ENCODE measurements around the gene CHMP1A. TPM values are rescaled to one million over a fixed set of nuclear protein-coding genes. Genes with fewer than 3 reads are reported as not detected.
A peak's percentile ranks its signal among the peaks of the same experiment; 100 is the strongest.
"Not testable (repeated sequence)": the region's sequence is repeated elsewhere in the genome, so short reads cannot be mapped to it uniquely, and the experiment has no call there.

Gene CHMP1A
- total RNA-seq, 1 donor from 2014 or later, result 65.3 TPM

DNA sequence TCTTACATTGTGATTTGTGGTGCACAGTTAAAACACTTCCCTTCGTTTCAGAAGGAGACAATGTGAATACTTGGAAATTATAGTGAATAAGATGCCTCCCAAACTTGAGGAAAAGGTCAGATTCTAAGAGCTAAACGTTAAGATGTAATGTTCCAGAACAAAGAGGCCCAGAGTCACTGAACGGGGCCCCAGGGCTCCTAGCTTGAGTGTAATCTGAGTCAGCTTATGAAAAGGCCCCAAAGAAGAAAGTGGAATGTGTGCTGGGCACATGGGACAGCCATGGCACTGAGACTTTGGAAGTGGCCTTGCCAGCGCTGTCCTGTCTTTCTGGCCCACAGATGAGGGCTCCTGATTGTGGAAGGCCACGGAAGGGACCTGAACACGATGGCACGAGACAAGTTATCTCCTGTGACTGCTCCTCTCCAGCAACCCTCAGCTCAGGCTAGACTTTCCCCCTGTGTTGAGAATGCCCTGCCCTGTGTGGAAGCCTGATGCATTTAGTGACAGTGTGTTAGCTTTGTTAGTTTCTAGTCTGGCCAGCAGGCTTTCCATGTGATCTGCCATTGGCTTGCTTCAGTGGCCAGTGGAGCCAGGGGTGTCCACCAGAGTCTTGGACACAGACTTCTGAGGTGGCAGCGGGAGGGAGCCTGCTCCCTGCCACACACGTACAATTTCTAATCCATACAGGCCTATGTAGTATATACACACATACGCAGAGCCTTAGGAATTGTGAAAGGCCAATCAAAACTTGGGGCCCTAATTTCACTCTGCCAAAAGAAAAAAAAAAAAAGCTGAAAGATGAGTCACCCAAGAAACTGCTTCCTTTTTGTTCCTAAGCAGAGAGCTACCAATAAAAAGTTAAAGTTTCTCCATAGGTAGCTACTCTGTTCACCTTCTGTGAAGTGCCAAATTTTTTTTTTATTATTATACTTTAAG is 13.3 kb upstream of the CHMP1A start:
- Mint-ChIP-seq H3K4me1 (ENCODE audit: low read depth) (peaks cover 5% of the 10 kb centered on the region), H3K9me3 (ENCODE audit: low read depth) (no peaks in the 10 kb centered on the region), H3K4me3 (ENCODE audit: unreplicated experiment) (no peak overlapping the region), H3K27ac (ENCODE audit: unreplicated experiment) (no peak overlapping the region), H3K36me3 (ENCODE audit: low read depth) (no peaks in the 10 kb centered on the region), H3K27me3 (ENCODE audit: low read depth) (no peaks in the 10 kb centered on the region)
- TF ChIP-seq, protein P1, sequence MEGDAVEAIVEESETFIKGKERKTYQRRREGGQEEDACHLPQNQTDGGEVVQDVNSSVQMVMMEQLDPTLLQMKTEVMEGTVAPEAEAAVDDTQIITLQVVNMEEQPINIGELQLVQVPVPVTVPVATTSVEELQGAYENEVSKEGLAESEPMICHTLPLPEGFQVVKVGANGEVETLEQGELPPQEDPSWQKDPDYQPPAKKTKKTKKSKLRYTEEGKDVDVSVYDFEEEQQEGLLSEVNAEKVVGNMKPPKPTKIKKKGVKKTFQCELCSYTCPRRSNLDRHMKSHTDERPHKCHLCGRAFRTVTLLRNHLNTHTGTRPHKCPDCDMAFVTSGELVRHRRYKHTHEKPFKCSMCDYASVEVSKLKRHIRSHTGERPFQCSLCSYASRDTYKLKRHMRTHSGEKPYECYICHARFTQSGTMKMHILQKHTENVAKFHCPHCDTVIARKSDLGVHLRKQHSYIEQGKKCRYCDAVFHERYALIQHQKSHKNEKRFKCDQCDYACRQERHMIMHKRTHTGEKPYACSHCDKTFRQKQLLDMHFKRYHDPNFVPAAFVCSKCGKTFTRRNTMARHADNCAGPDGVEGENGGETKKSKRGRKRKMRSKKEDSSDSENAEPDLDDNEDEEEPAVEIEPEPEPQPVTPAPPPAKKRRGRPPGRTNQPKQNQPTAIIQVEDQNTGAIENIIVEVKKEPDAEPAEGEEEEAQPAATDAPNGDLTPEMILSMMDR (IDR thresholded peaks at IDR 0.05), result no peak
- peak; percentile 35 for DNase-seq (ENCODE audit: low spot score)

DNA sequence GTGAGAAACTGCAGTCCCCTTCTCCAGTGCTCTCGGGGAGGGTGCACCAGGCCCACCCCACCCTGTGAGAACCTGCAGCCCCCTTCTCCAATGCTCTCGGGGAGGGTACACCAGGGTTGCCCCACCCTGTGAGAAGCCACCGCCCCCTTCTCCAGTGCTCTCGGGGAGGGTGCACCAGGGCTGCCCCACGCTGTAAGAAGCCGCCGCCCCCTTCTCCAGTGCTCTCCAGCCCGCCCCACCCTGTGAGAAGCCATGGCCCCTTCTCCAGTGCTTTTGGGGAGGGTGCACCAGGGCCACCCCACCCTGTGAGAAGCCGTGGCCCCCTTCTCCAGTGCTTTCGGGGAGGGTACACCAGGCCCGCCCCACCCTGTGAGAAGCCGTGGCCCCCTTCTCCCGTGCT is 12.2 kb upstream of the CHMP1A start:
- peaks cover 5% of the 10 kb centered on the region for H3K4me1 Mint-ChIP-seq (ENCODE audit: low read depth)
- H3K9me3 Mint-ChIP-seq (ENCODE audit: low read depth), result no peaks in the 10 kb centered on the region
- no peak overlapping the region for H3K27ac Mint-ChIP-seq (ENCODE audit: unreplicated experiment)
- H3K27me3 Mint-ChIP-seq (ENCODE audit: low read depth), result no peaks in the 10 kb centered on the region
- no peak overlapping the region for H3K4me3 Mint-ChIP-seq (ENCODE audit: unreplicated experiment)
- peak; percentile 64 for DNase-seq (ENCODE audit: low spot score)
- no peaks in the 10 kb centered on the region for H3K36me3 Mint-ChIP-seq (ENCODE audit: low read depth)
- TF ChIP-seq, protein P1 (IDR thresholded peaks at IDR 0.05), result no peak

DNA sequence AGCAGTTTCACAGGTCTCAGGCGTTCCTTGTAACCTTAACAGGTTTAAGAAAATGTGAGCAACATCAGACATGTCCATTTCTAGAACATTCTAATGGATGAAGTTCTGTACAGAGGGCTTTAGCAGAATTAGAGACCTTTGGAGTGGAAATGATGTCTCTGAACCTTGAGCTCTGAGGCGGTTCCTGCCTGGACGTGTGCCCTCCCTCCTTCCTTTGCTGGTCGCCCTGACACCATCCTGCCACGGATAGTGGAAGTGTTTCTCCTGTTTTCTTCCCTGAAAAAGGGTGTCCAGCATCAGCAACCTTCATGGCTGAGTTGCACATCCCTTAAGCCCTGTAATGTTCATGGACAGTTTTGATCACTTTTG is 11.3 kb upstream of the CHMP1A start:
- DNase-seq (ENCODE audit: low spot score), result peak; percentile 33
- TF ChIP-seq, protein P1 (IDR thresholded peaks at IDR 0.05), result no peak
- Mint-ChIP-seq H3K4me1 (ENCODE audit: low read depth) (peaks cover 5% of the 10 kb centered on the region), H3K36me3 (ENCODE audit: low read depth) (peaks cover 3% of the 10 kb centered on the region), H3K27ac (ENCODE audit: unreplicated experiment) (no peak overlapping the region), H3K9me3 (ENCODE audit: low read depth) (no peaks in the 10 kb centered on the region), H3K4me3 (ENCODE audit: unreplicated experiment) (no peak overlapping the region), H3K27me3 (ENCODE audit: low read depth) (no peaks in the 10 kb centered on the region)

DNA sequence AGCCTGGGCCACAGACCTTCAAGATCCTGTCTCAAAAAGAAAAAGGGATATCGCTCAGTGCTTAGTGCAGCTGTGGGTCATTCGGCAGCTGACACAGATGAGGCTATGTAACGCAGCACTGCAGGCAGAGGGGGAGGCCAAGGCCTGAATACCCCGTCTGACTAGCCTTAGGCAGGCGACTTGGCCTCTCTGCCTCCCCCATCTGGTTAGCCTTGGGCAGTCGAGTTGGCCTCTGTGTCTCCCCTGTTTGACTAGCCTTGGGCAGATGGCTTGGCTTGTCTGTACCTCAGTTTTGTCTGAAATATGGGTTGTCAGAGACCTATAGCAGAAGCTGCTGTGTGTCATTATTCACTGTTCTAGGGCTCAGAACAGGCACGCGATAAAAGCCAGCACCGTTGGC is 10.1 kb upstream of the CHMP1A start:
- Mint-ChIP-seq H3K36me3 (ENCODE audit: low read depth) (peaks cover 5% of the 10 kb centered on the region), H3K9me3 (ENCODE audit: low read depth) (no peaks in the 10 kb centered on the region)

DNA sequence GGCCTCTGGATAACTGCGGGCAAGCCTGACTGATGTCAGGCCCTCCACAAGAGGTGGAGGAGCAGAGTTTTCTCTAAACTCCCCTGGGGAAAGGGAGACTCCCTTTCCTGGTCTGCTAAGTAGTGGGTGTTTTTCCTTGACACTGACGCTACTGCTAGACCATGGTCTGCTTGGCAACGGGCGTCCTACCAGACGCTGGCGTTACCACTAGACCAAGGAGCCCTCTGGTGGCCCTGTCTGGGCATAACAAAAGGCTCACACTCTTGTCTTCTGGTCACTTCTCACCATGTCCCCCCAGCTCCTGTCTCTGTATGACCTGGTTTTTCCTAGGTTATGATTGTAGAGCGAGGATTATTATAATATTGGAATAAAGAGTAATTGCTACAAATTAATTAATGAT is 9.5 kb upstream of the CHMP1A start:
- peak; percentile 55 for DNase-seq (ENCODE audit: low spot score)
- not testable (repeated sequence) for H3K4me3 Mint-ChIP-seq (ENCODE audit: unreplicated experiment); H3K4me1 Mint-ChIP-seq (ENCODE audit: low read depth); H3K36me3 Mint-ChIP-seq (ENCODE audit: low read depth); H3K27me3 Mint-ChIP-seq (ENCODE audit: low read depth); H3K27ac Mint-ChIP-seq (ENCODE audit: unreplicated experiment); H3K9me3 Mint-ChIP-seq (ENCODE audit: low read depth)
- TF ChIP-seq, protein P1 (IDR thresholded peaks at IDR 0.05), result peak; percentile 72

More for the DNA sequence above, 10.1 kb upstream of the CHMP1A start:
- H3K4me3 Mint-ChIP-seq (ENCODE audit: unreplicated experiment), result no peak overlapping the region
- peaks cover 5% of the 10 kb centered on the region for H3K4me1 Mint-ChIP-seq (ENCODE audit: low read depth)
- TF ChIP-seq, protein P1 (IDR thresholded peaks at IDR 0.05), result no peak
- no peaks in the 10 kb centered on the region for H3K27me3 Mint-ChIP-seq (ENCODE audit: low read depth)
- H3K27ac Mint-ChIP-seq (ENCODE audit: unreplicated experiment), result no peak overlapping the region
- DNase-seq (ENCODE audit: low spot score), result peak; percentile 37

DNA sequence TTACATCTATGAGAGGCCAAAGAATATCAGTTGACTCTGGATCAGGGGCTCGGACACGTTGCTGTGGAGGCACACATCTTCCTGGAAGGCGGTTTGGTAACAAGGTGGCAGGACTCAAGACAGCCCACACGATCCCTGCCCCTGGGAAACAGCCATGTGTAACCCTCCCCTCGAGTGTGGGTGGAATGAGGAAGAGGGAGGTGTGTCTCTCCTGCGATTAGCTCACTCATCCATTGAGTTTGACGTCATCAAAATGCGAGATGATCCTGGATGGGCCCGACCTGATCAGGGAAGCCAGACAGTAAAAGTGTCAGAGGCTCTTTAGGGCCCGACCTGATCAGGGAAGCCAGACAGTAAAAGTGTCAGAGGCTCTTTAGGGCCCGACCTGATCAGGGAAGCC is 6.7 kb upstream of the CHMP1A start:
- not testable (repeated sequence) for H3K4me1 Mint-ChIP-seq (ENCODE audit: low read depth); H3K4me3 Mint-ChIP-seq (ENCODE audit: unreplicated experiment); H3K9me3 Mint-ChIP-seq (ENCODE audit: low read depth); H3K27me3 Mint-ChIP-seq (ENCODE audit: low read depth); H3K27ac Mint-ChIP-seq (ENCODE audit: unreplicated experiment)
- H3K36me3 Mint-ChIP-seq (ENCODE audit: low read depth), result peaks cover 16% of the 10 kb centered on the region
- DNase-seq (ENCODE audit: low spot score), result peak; percentile 15

All from chondrocyte (in vitro differentiated cells).